ENCODE results near the gene YWHAB.

The YWHAB gene

GRCh38 chr20:44955270-44955669, 69.8 kb downstream of the YWHAB start:
- Histone ChIP-seq H4K20me1 (ENCODE audit: insufficient read depth, low read length) (no peaks in the 10 kb centered on the region), H3K79me2 (ENCODE audit: low read length) (peaks cover 68% of the 10 kb centered on the region), H3K9me2 (replicated peaks; ENCODE audit: insufficient read depth, low read length) (no peaks in the 10 kb centered on the region), H3K4me1 (ENCODE audit: low read length) (peaks cover 7% of the 10 kb centered on the region; the same call in 1 of the 2 replicates), H3K9ac (ENCODE audit: low read length) (no peak overlapping the region), H2AFZ (ENCODE audit: low read length) (no peak overlapping the region), H3K4me2 (ENCODE audit: low read depth, low read length) (no peak overlapping the region), H3K27me3 (replicated peaks; ENCODE audit: insufficient read depth, low read length) (no peaks in the 10 kb centered on the region), H3K4me3 (ENCODE audit: low read length) (no peak overlapping the region), H3F3A (ENCODE audit: insufficient read depth, low read length) (no peaks in the 10 kb centered on the region), H3K9me3 (replicated peaks; ENCODE audit: insufficient read depth, low read length) (no peaks in the 10 kb centered on the region), H3K36me3 (replicated peaks; ENCODE audit: insufficient read depth, low read length) (peaks cover 18% of the 10 kb centered on the region; the same call in 1 of the 2 replicates), H3K27ac (ENCODE audit: low read length) (0 out of 2 replicates have a peak overlapping the region, but pooled peaks have one; percentile 15)
- no peak for TF ChIP-seq EZH2 (optimal IDR thresholded peaks at IDR 0.05; ENCODE audit: low read depth, low read length)
- no peak for TF ChIP-seq EZH2phosphoT487 (IDR thresholded peaks at IDR 0.05; ENCODE audit: low read length)
- no peak for DNase-seq

- Histone ChIP-seq H3K27me3 (replicated peaks; ENCODE audit: insufficient read depth, low read length) (no peaks in the 10 kb centered on the region), H3K9me3 (replicated peaks; ENCODE audit: insufficient read depth, low read length) (no peaks in the 10 kb centered on the region), H3K79me2 (ENCODE audit: low read length) (peaks cover 68% of the 10 kb centered on the region), H3K36me3 (replicated peaks; ENCODE audit: insufficient read depth, low read length) (0 out of 2 replicates have a peak, but pooled peaks cover 8% of the 10 kb centered on the region), H3F3A (ENCODE audit: insufficient read depth, low read length) (no peaks in the 10 kb centered on the region), H3K9me2 (replicated peaks; ENCODE audit: insufficient read depth, low read length) (no peaks in the 10 kb centered on the region), H3K27ac (ENCODE audit: low read length) (no peak overlapping the region), H3K9ac (ENCODE audit: low read length) (no peak overlapping the region), H4K20me1 (ENCODE audit: insufficient read depth, low read length) (no peaks in the 10 kb centered on the region), H3K4me2 (ENCODE audit: low read depth, low read length) (no peak overlapping the region), H2AFZ (ENCODE audit: low read length) (no peak overlapping the region), H3K4me3 (ENCODE audit: low read length) (no peak overlapping the region), H3K4me1 (ENCODE audit: low read length) (peaks cover 16% of the 10 kb centered on the region)
- no peak for TF ChIP-seq CTCF (IDR thresholded peaks at IDR 0.05; ENCODE audit: low read length)
- TF ChIP-seq EZH2phosphoT487 (IDR thresholded peaks at IDR 0.05; ENCODE audit: low read length), result no peak
- TF ChIP-seq EZH2 (optimal IDR thresholded peaks at IDR 0.05; ENCODE audit: low read depth, low read length), result no peak
- DNase-seq, result no peak
Measured at GRCh38 chr20:44956410-44956809, 70.9 kb downstream of the YWHAB start.

Measured in MM.1S (cell line).